HG03103 (cell line): ENCODE results near the gene ALDH3B2.
"Not testable (repeated sequence)": the region's sequence is repeated elsewhere in the genome, so short reads cannot be mapped to it uniquely, and the experiment has no call there.

Source experiments
- ATAC-seq: cut with Tn5 transposase; IDR thresholded peaks from one replicate; pipeline ENCODE4 v1.9.1; 2021; ENCODE audit warnings: low read depth; ENCODE audit not compliant: unreplicated experiment

Gene ALDH3B2

GRCh38 chr11:67685641-67686332 lies 11.4 kb upstream of the ALDH3B2 start:
- not testable (repeated sequence) for ATAC-seq

GRCh38 chr11:67682126-67683034 lies 8.0 kb upstream of the ALDH3B2 start:
- ATAC-seq, result not testable (repeated sequence)

- ATAC-seq, result no peak
These were observed 6.5 kb upstream of the ALDH3B2 start for GRCh38 chr11:67680696-67681470.

GRCh38 chr11:67675058-67675747 lies 780 bp upstream of the ALDH3B2 start:
- no peak for ATAC-seq

GRCh38 chr11:67673902-67674301 lies 521 bp downstream of the ALDH3B2 start:
- no peak for ATAC-seq

GRCh38 chr11:67673358-67673757 lies 1.1 kb downstream of the ALDH3B2 start:
- ATAC-seq, result no peak

GRCh38 chr11:67671211-67671520 lies 3.3 kb downstream of the ALDH3B2 start:
- no peak for ATAC-seq

GRCh38 chr11:67670316-67671210 lies 3.9 kb downstream of the ALDH3B2 start:
- ATAC-seq, result no peak

GRCh38 chr11:67668192-67668551 lies 6.3 kb downstream of the ALDH3B2 start:
- no peak for ATAC-seq

- ATAC-seq, result no peak
These were observed 6.8 kb downstream of the ALDH3B2 start for GRCh38 chr11:67667490-67668191.

- no peak for ATAC-seq
These were observed 7.5 kb downstream of the ALDH3B2 start for GRCh38 chr11:67666676-67667489.

GRCh38 chr11:67666303-67666645 lies 8.1 kb downstream of the ALDH3B2 start:
- no peak for ATAC-seq

- no peak for ATAC-seq
These were observed 8.7 kb downstream of the ALDH3B2 start for GRCh38 chr11:67665541-67666302.

GRCh38 chr11:67664696-67665540 lies 9.5 kb downstream of the ALDH3B2 start:
- ATAC-seq, result no peak

- ATAC-seq, result no peak
These were observed 10.2 kb downstream of the ALDH3B2 start for GRCh38 chr11:67664213-67664585.

- no peak for ATAC-seq
These were observed 10.8 kb downstream of the ALDH3B2 start for GRCh38 chr11:67663532-67664212.
